Progenitor cell of endocrine pancreas (in vitro differentiated cells): ENCODE data around the gene IMMT. TPM values are rescaled to one million over a fixed set of nuclear protein-coding genes. Genes with fewer than 3 reads are reported as not detected.

ENCODE experiments used
- DNase-seq: peaks from one replicate; pipeline ENCODE4 v3.0.0; 2021; ENCODE audit warnings: low spot score; ENCODE audit not compliant: unreplicated experiment
- H3K27ac Mint-ChIP-seq: 2 replicates; pipeline ENCODE4 v1.8.0; 2021; ENCODE audit warnings: mild to moderate bottlenecking, moderate library complexity, mixed read lengths
- H3K27me3 Mint-ChIP-seq: 2 replicates; pipeline ENCODE4 v1.8.0; 2021; ENCODE audit warnings: mixed read lengths
- H3K36me3 Mint-ChIP-seq: 2 replicates; pipeline ENCODE4 v1.8.0; 2022; ENCODE audit warnings: mixed read lengths; ENCODE audit not compliant: insufficient read depth
- H3K4me1 Mint-ChIP-seq: 2 replicates; pipeline ENCODE4 v1.8.0; 2021; ENCODE audit warnings: low read depth, mixed read lengths
- H3K4me3 Mint-ChIP-seq: 2 replicates; pipeline ENCODE4 v1.8.0; 2021; ENCODE audit warnings: low read depth, mild to moderate bottlenecking, moderate library complexity, mixed read lengths
- H3K9me3 Mint-ChIP-seq: 2 replicates; pipeline ENCODE4 v1.8.0; 2021; ENCODE audit warnings: low read depth, mixed read lengths
- CTCF ChIP-seq: fragments of 200-600 bp; sonication (generic); IDR thresholded peaks from one replicate; pipeline ENCODE4 v1.5.0; 2021; ENCODE audit warnings: antibody characterized with exemption, mild to moderate bottlenecking; ENCODE audit not compliant: unreplicated experiment
- total RNA-seq: library from RNA; stranded (reverse); gene quantifications from 2 replicates; pipeline ENCODE4 v1.2.1, GENCODE V29; 2021

IMMT gene
- total RNA-seq, 1 donor from 2014 or later: 94.1 TPM

GRCh38 chr2:86157009-86157556 is 38.2 kb downstream of the IMMT start:
- Mint-ChIP-seq H3K4me3 (no peak overlapping the region), H3K27ac (peak overlapping the region; percentile 49), H3K36me3 (peaks cover 16% of the 10 kb centered on the region), H3K4me1 (no peaks in the 10 kb centered on the region), H3K9me3 (no peaks in the 10 kb centered on the region), H3K27me3 (no peaks in the 10 kb centered on the region)
- DNase-seq: no peak
- TF ChIP-seq CTCF: no peak

DNA sequence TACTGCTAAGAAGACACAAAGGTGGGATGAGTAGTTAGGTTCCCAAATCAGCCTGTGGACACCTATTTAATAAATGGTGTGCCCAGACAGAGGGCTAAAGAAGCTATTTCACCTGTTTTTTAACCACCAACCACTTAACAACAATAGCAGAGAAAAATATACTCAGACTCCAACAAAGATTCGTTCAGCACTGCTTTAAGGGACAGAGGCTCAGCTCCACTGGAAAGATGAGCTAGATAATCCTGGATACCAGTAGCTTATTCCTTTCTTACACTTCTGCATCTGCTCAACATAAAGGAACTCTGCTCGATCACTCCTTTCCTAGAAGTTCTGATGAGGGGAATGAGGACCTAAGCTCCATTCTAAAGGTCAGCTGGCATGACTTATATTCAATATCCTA is 44.8 kb downstream of the IMMT start:
- DNase-seq: no peak
- Mint-ChIP-seq H3K27ac (no peak overlapping the region), H3K4me1 (no peaks in the 10 kb centered on the region), H3K4me3 (no peak overlapping the region), H3K9me3 (no peaks in the 10 kb centered on the region), H3K36me3 (peaks cover 30% of the 10 kb centered on the region), H3K27me3 (no peaks in the 10 kb centered on the region)
- no peak for TF ChIP-seq CTCF

DNA sequence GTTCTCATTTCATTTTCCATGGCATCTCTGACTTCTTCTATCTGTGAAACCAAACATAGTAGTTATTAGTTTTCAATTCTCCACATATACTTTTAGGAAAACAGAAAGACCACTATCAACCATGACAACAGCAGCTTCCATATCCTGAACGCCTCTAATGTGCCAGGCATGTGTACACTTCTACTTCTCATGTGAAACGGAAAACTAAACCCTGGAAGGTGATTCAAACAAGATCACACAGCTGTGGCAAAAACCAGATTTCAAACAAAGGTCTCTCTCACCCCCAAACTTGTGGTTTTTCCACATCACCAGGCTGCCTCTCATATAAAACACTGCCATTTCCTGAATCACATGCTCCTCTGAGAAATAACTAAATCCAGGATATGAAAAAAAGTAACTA is 47.5 kb downstream of the IMMT start:
- DNase-seq: no peak
- Mint-ChIP-seq H3K9me3 (no peaks in the 10 kb centered on the region), H3K36me3 (peaks cover 34% of the 10 kb centered on the region), H3K4me1 (no peaks in the 10 kb centered on the region), H3K4me3 (no peak overlapping the region), H3K27ac (no peak overlapping the region), H3K27me3 (no peaks in the 10 kb centered on the region)
- TF ChIP-seq CTCF: no peak

- no peak overlapping the region for H3K4me3 Mint-ChIP-seq
- no peaks in the 10 kb centered on the region for H3K4me1 Mint-ChIP-seq
- H3K27me3 Mint-ChIP-seq: no peaks in the 10 kb centered on the region
- H3K9me3 Mint-ChIP-seq: no peaks in the 10 kb centered on the region
- peaks cover 30% of the 10 kb centered on the region for H3K36me3 Mint-ChIP-seq
- TF ChIP-seq CTCF: no peak
- DNase-seq: no peak
- H3K27ac Mint-ChIP-seq: peak overlapping the region; percentile 76
Observed at GRCh38 chr2:86143926-86144685, 51.2 kb downstream of the IMMT start.

GRCh38 chr2:86143307-86143706 is 52.0 kb downstream of the IMMT start:
- TF ChIP-seq CTCF: no peak
- Mint-ChIP-seq H3K4me3 (no peak overlapping the region), H3K27ac (peak overlapping the region; percentile 64)

More at GRCh38 chr2:86143307-86143706, 52.0 kb downstream of the IMMT start:
- Mint-ChIP-seq H3K27me3 (no peaks in the 10 kb centered on the region), H3K36me3 (peaks cover 30% of the 10 kb centered on the region), H3K4me1 (no peaks in the 10 kb centered on the region), H3K9me3 (no peaks in the 10 kb centered on the region)
- no peak for DNase-seq
